ES-I3 (cell line): Measurements from ENCODE around the gene SYDE2.
"Not testable (repeated sequence)": the region's sequence is repeated elsewhere in the genome, so short reads cannot be mapped to it uniquely, and the experiment has no call there.

Experiments used
- H3K36me3 ChIP-seq: 2 replicates; pipeline ENCODE4 v1.6.1; 2013; ENCODE audit warnings: mild to moderate bottlenecking, low read length, control low read depth, moderate library complexity; ENCODE audit not compliant: insufficient read depth
- H3K4me1 ChIP-seq: 2 replicates; pipeline ENCODE4 v1.6.1; 2013; ENCODE audit warnings: mild to moderate bottlenecking, control low read depth, low read length; ENCODE audit not compliant: insufficient read depth
- H3K9ac ChIP-seq: 2 replicates; pipeline ENCODE4 v1.6.1; 2013; ENCODE audit warnings: low read depth, mild to moderate bottlenecking, low read length, moderate library complexity
- H3K9me3 ChIP-seq: 2 replicates; pipeline ENCODE4 v1.6.1; 2013; ENCODE audit warnings: mild to moderate bottlenecking, low read length, moderate library complexity; ENCODE audit not compliant: control insufficient read depth, insufficient read depth

The SYDE2 gene

GRCh38 chr1:85201340-85202091 is 700 bp upstream of the SYDE2 start:
- H3K4me1 ChIP-seq = no peaks in the 10 kb centered on the region
- H3K36me3 ChIP-seq = no peaks in the 10 kb centered on the region
- H3K9ac ChIP-seq = peak overlapping the region; percentile 97
- no peaks in the 10 kb centered on the region for H3K9me3 ChIP-seq

- H3K9me3 ChIP-seq = no peaks in the 10 kb centered on the region
- no peaks in the 10 kb centered on the region for H3K4me1 ChIP-seq
- H3K36me3 ChIP-seq = no peaks in the 10 kb centered on the region
- peak overlapping the region; percentile 97 for H3K9ac ChIP-seq
Observed at GRCh38 chr1:85199667-85200462, 951 bp downstream of the SYDE2 start.

GRCh38 chr1:85198864-85199263 is 2.0 kb downstream of the SYDE2 start:
- H3K4me1 ChIP-seq = no peaks in the 10 kb centered on the region
- H3K9me3 ChIP-seq = no peaks in the 10 kb centered on the region
- no peak overlapping the region for H3K9ac ChIP-seq
- no peaks in the 10 kb centered on the region for H3K36me3 ChIP-seq

- no peak overlapping the region for H3K9ac ChIP-seq
- H3K9me3 ChIP-seq = no peaks in the 10 kb centered on the region
- no peaks in the 10 kb centered on the region for H3K36me3 ChIP-seq
- no peaks in the 10 kb centered on the region for H3K4me1 ChIP-seq
Observed at GRCh38 chr1:85196358-85196757, 4.5 kb downstream of the SYDE2 start.

- H3K9ac ChIP-seq = no peak overlapping the region
- no peaks in the 10 kb centered on the region for H3K4me1 ChIP-seq
- no peaks in the 10 kb centered on the region for H3K36me3 ChIP-seq
- no peaks in the 10 kb centered on the region for H3K9me3 ChIP-seq
Observed at GRCh38 chr1:85195703-85196102, 5.1 kb downstream of the SYDE2 start.

- H3K9ac ChIP-seq, H3K4me1 ChIP-seq, H3K36me3 ChIP-seq, H3K9me3 ChIP-seq: not testable (repeated sequence)
Observed at GRCh38 chr1:85192129-85192528, 8.7 kb downstream of the SYDE2 start.

- Histone ChIP-seq H3K4me1 (no peaks in the 10 kb centered on the region), H3K9ac (no peak overlapping the region), H3K9me3 (no peaks in the 10 kb centered on the region), H3K36me3 (no peaks in the 10 kb centered on the region)
Observed at GRCh38 chr1:85189120-85189519, 11.7 kb downstream of the SYDE2 start.

- no peaks in the 10 kb centered on the region for H3K36me3 ChIP-seq
- no peaks in the 10 kb centered on the region for H3K4me1 ChIP-seq
- H3K9me3 ChIP-seq = no peaks in the 10 kb centered on the region
- H3K9ac ChIP-seq = no peak overlapping the region
Observed at GRCh38 chr1:85188530-85188929, 12.3 kb downstream of the SYDE2 start.

- not testable (repeated sequence) for H3K9ac ChIP-seq, H3K9me3 ChIP-seq, H3K4me1 ChIP-seq, H3K36me3 ChIP-seq
Observed at GRCh38 chr1:85187021-85187420, 13.8 kb downstream of the SYDE2 start.

GRCh38 chr1:85184245-85184644 is 16.6 kb downstream of the SYDE2 start:
- no peaks in the 10 kb centered on the region for H3K9me3 ChIP-seq
- no peak overlapping the region for H3K9ac ChIP-seq
- no peaks in the 10 kb centered on the region for H3K36me3 ChIP-seq
- no peaks in the 10 kb centered on the region for H3K4me1 ChIP-seq

GRCh38 chr1:85182700-85183099 is 18.1 kb downstream of the SYDE2 start:
- Histone ChIP-seq H3K4me1 (no peaks in the 10 kb centered on the region), H3K9ac (no peak overlapping the region), H3K36me3 (no peaks in the 10 kb centered on the region), H3K9me3 (no peaks in the 10 kb centered on the region)

- no peaks in the 10 kb centered on the region for H3K36me3 ChIP-seq
- H3K9me3 ChIP-seq = no peaks in the 10 kb centered on the region
- H3K9ac ChIP-seq = no peak overlapping the region
- H3K4me1 ChIP-seq = no peaks in the 10 kb centered on the region
Observed at GRCh38 chr1:85180869-85181268, 19.9 kb downstream of the SYDE2 start.

GRCh38 chr1:85179522-85179921 is 21.3 kb downstream of the SYDE2 start:
- Histone ChIP-seq H3K9me3 (no peaks in the 10 kb centered on the region), H3K4me1 (no peaks in the 10 kb centered on the region), H3K9ac (no peak overlapping the region), H3K36me3 (no peaks in the 10 kb centered on the region)

GRCh38 chr1:85178396-85178795 is 22.4 kb downstream of the SYDE2 start:
- Histone ChIP-seq H3K9me3 (no peaks in the 10 kb centered on the region), H3K9ac (no peak overlapping the region), H3K36me3 (no peaks in the 10 kb centered on the region), H3K4me1 (no peaks in the 10 kb centered on the region)

GRCh38 chr1:85174503-85174902 is 26.3 kb downstream of the SYDE2 start:
- Histone ChIP-seq H3K9ac (no peak overlapping the region), H3K36me3 (no peaks in the 10 kb centered on the region), H3K4me1 (no peaks in the 10 kb centered on the region), H3K9me3 (no peaks in the 10 kb centered on the region)
